ENCODE data around the gene ERBB3.
"Not testable (repeated sequence)": the region's sequence is repeated elsewhere in the genome, so short reads cannot be mapped to it uniquely, and the experiment has no call there.

GRCh38 chr12:56059964-56060363 is 20.0 kb upstream of the ERBB3 start:
- not testable (repeated sequence) for TF ChIP-seq POLR2A, CTCF, EP300 (IDR thresholded peaks at IDR 0.05)
